HCT116 (cell line): ENCODE data around the gene CHST12. TPM values are rescaled to one million over a fixed set of nuclear protein-coding genes. Genes with fewer than 3 reads are reported as not detected.

ENCODE experiments used
- ATAC-seq: fragments of 200-7000 bp; cut with Tn5 transposase; 2 replicates; pipeline ENCODE4 v1.9.1; 2020; ENCODE audit warnings: mild to moderate bottlenecking, moderate library complexity
- BruUV-seq: library from RNA; stranded (reverse); fragments of 400-500 nt; replicated peaks from 2 replicates; lab custom pipeline; 2021; lab: Mats Ljungman, UMichigan
- CTCF ChIA-PET: fragments of 300-600 bp; sonication (Branson Sonifier 250); formaldehyde crosslinking; loops from one replicate; lab custom pipeline; 2021; ENCODE audit warnings: antibody characterized with exemption; lab: Charles Lee
- POLR2A ChIA-PET: fragments of 300-600, 350-600 bp; sonication (Branson Sonifier 250); formaldehyde crosslinking; loops from one replicate; lab custom pipeline; 2021; ENCODE audit warnings: antibody characterized with exemption; lab: Charles Lee
- RAD21 ChIA-PET, 2 experiments: fragments of 300-600 bp; sonication (Branson Sonifier 250); formaldehyde crosslinking; loops; one replicate each; lab custom pipeline; 2023; ENCODE audit warnings: low total read pairs in 2 of 2; ENCODE audit not compliant: uncharacterized antibody in 2 of 2, unreplicated experiment in 2 of 2, low non-redundant PET in 1 of 2; lab: Charles Lee
- DNase-seq: peaks from one replicate; pipeline ENCODE4 v3.0.0-alpha.2; 2010; ENCODE audit warnings: low read depth, low spot score
- H2AFZ ChIP-seq: fragments of 200-600 bp; shearing (Covaris generic), sonication (generic); 2 replicates; pipeline ENCODE4 v1.6.1; 2017; ENCODE audit warnings: low read depth, mixed run types, mixed read lengths, antibody characterized with exemption, low read length; ENCODE audit not compliant: poor library complexity, severe bottlenecking
- H3K27ac ChIP-seq: 2 replicates; pipeline ENCODE4 v1.5.1; 2012; ENCODE audit warnings: low read depth, low read length
- H3K27me3 ChIP-seq: fragments of 200-600 bp; sonication (generic); 2 replicates; pipeline ENCODE4 v1.6.1; 2016; ENCODE audit warnings: mixed run types, low read length, mixed read lengths; ENCODE audit not compliant: insufficient read depth
- H3K36me3 ChIP-seq, 2 experiments: fragments of 200-500 bp in 1 of 2; fragments of 200-600 bp in 1 of 2; sonication (Bioruptor generic) in 1 of 2; sonication (generic) in 1 of 2; 2 replicates each; pipeline versions ENCODE4 v1.5.1 to v1.6.1; 2014 to 2016; ENCODE audit warnings: low read length in 2 of 2, inconsistent platforms in 1 of 2, mixed read lengths in 1 of 2, mixed run types in 1 of 2; ENCODE audit not compliant: insufficient read depth in 2 of 2, control insufficient read depth in 1 of 2
- H3K4me1 ChIP-seq, 2 experiments: fragments of 200-600 bp in 1 of 2; sonication (generic) in 1 of 2; 2 replicates each; pipeline versions ENCODE4 v1.5.1 to v1.6.1; 2012 to 2017; ENCODE audit warnings: low read length in 2 of 2, inconsistent platforms in 1 of 2, mild to moderate bottlenecking in 1 of 2, mixed read lengths in 1 of 2, mixed run types in 1 of 2, moderate library complexity in 1 of 2; ENCODE audit not compliant: insufficient read depth in 2 of 2, control insufficient read depth in 1 of 2
- H3K4me2 ChIP-seq: fragments of 200-600 bp; sonication (generic); 2 replicates; pipeline ENCODE4 v1.6.1; 2017; ENCODE audit warnings: mixed run types, low read length, mixed read lengths
- H3K4me3 ChIP-seq, 2 experiments: fragments of 200-600 bp in 1 of 2; sonication (generic) in 1 of 2; replicated peaks in 1 of 2; 2 replicates each; pipeline ENCODE4 v1.5.1; 2011 to 2016; ENCODE audit warnings: low read length in 2 of 2, control low read depth in 1 of 2, low read depth in 1 of 2, mild to moderate bottlenecking in 1 of 2, mixed read lengths in 1 of 2, mixed run types in 1 of 2
- H3K79me2 ChIP-seq: fragments of 200-600 bp; sonication (generic); 2 replicates; pipeline ENCODE4 v1.6.1; 2017; ENCODE audit warnings: mild to moderate bottlenecking, mixed run types, low read length, moderate library complexity, mixed read lengths; ENCODE audit not compliant: insufficient read depth
- H3K9ac ChIP-seq: fragments of 200-600 bp; sonication (generic); 2 replicates; pipeline ENCODE4 v1.6.1; 2016; ENCODE audit warnings: low read length, mixed read lengths
- H3K9me2 ChIP-seq: fragments of 200-600 bp; sonication (generic), shearing (Covaris generic); 2 replicates; pipeline ENCODE4 v1.6.1; 2017; ENCODE audit warnings: mixed run types, mild to moderate bottlenecking, moderate library complexity; ENCODE audit not compliant: insufficient read depth
- H3K9me3 ChIP-seq, 2 experiments: fragments of 200-500 bp in 1 of 2; fragments of 200-600 bp in 1 of 2; sonication (Bioruptor generic) in 1 of 2; sonication (generic) in 1 of 2; 2 replicates each; pipeline ENCODE4 v1.6.1; 2014 to 2017; ENCODE audit warnings: low read length in 2 of 2, mixed read lengths in 2 of 2, inconsistent platforms in 1 of 2, low read depth in 1 of 2, mild to moderate bottlenecking in 1 of 2, mixed run types in 1 of 2, moderate library complexity in 1 of 2; ENCODE audit not compliant: control insufficient read depth in 1 of 2, insufficient read depth in 1 of 2
- H4K20me1 ChIP-seq: fragments of 200-600 bp; sonication (generic), shearing (Covaris generic); 2 replicates; pipeline ENCODE4 v1.6.1; 2017; ENCODE audit warnings: mixed run types, mild to moderate bottlenecking, moderate library complexity; ENCODE audit not compliant: insufficient read depth
- ATF3 ChIP-seq: IDR thresholded peaks from 2 replicates; pipeline ENCODE4 v1.6.1; 2012
- CTCF ChIP-seq, 3 experiments: fragments of 200-600 bp in 1 of 3; sonication (generic) in 1 of 3; IDR thresholded peaks in 2 of 3; conservative IDR thresholded peaks in 1 of 3; 2 replicates each; pipeline ENCODE4 v1.5.1; 2012 to 2017; ENCODE audit warnings: low read depth in 2 of 3, low read length in 2 of 3, antibody characterized with exemption in 1 of 3, borderline replicate concordance in 1 of 3, control low read depth in 1 of 3, mild to moderate bottlenecking in 1 of 3, mixed read lengths in 1 of 3, mixed run types in 1 of 3, moderate library complexity in 1 of 3; ENCODE audit not compliant: insufficient read depth in 1 of 3
- ELF1 ChIP-seq: IDR thresholded peaks from 2 replicates; pipeline ENCODE4 v1.6.1; 2012; ENCODE audit warnings: low read depth, borderline replicate concordance
- RAD21 ChIP-seq: IDR thresholded peaks from 2 replicates; pipeline ENCODE4 v1.6.1; 2012; ENCODE audit warnings: low read depth, mild to moderate bottlenecking
- SIN3A ChIP-seq: IDR thresholded peaks from 2 replicates; pipeline ENCODE4 v1.6.1; 2012; ENCODE audit warnings: low read depth
- SRF ChIP-seq: IDR thresholded peaks from 2 replicates; pipeline ENCODE4 v1.6.1; 2012; ENCODE audit warnings: low read depth
- YY1 ChIP-seq: IDR thresholded peaks from 2 replicates; pipeline ENCODE4 v1.6.1; 2011; ENCODE audit warnings: low read length, low read depth, moderate library complexity, mild to moderate bottlenecking; ENCODE audit not compliant: insufficient replicate concordance; ENCODE audit errors: extremely low read depth
- ZFX ChIP-seq: fragments of 450-650 bp; IDR thresholded peaks from 2 replicates; pipeline ENCODE4 v1.6.1; 2017
- intact Hi-C: fragments of 100-400 bp; cut with micrococcal nuclease; formaldehyde crosslinking; loops from 2 replicates; pipeline ENCODE4 v1.10.0; 2022
- total RNA-seq: library from RNA; stranded (reverse); gene quantifications from one replicate; pipeline ENCODE4 v1.2.1, GENCODE V29; 2021; ENCODE audit not compliant: unreplicated experiment

Gene CHST12
- total RNA-seq, 1 experiment from 2014 or later = 14.2 TPM

GRCh38 chr7:2472739-2473138, 69.3 kb downstream of the CHST12 start:
- no peaks in the 10 kb centered on the region for H3K36me3 ChIP-seq
- intact Hi-C loops = no loop called here
- H3K79me2 ChIP-seq = no peaks in the 10 kb centered on the region
- H3K27ac ChIP-seq = no peak overlapping the region
- ChIA-PET POLR2A (no interaction called here), RAD21 (no interaction called here), CTCF (no interaction called here)
- no peaks in the 10 kb centered on the region for H3K9me2 ChIP-seq
- H3K9me3 ChIP-seq = no peaks in the 10 kb centered on the region
- H4K20me1 ChIP-seq = no peaks in the 10 kb centered on the region
- H3K4me1 ChIP-seq = peaks cover 5 to 19% of the 10 kb centered on the region in 2 experiments; a peak in 2 of 4 replicates
- no peaks in the 10 kb centered on the region for H3K27me3 ChIP-seq
- TF ChIP-seq YY1 (no peak), ATF3 (no peak), SRF (no peak), ELF1 (no peak), ZFX (no peak), CTCF (IDR thresholded peaks at IDR 0.05 in 2 of 3, conservative IDR thresholded peaks at IDR 0.05 in 1 of 3; ENCODE audit: borderline replicate concordance in 1 of 3, insufficient read depth in 1 of 3, low read depth in 2 of 3, low read length in 2 of 3) (0 out of 6 replicates have a peak, but pooled peaks of 1 of the 3 experiments have one; percentile 30), SIN3A (no peak), RAD21 (0 out of 2 replicates have a peak, but pooled peaks have one; percentile 31)
- DNase-seq (no peak), ATAC-seq (no peak)
- H3K4me2 ChIP-seq = no peak overlapping the region
- H3K4me3 ChIP-seq = no peak overlapping the region
- no TSS peak for BruUV-seq
- no peak overlapping the region for H2AFZ ChIP-seq
- H3K9ac ChIP-seq = no peak overlapping the region
